ENCODE data around the gene NDUFS1.

DNA sequence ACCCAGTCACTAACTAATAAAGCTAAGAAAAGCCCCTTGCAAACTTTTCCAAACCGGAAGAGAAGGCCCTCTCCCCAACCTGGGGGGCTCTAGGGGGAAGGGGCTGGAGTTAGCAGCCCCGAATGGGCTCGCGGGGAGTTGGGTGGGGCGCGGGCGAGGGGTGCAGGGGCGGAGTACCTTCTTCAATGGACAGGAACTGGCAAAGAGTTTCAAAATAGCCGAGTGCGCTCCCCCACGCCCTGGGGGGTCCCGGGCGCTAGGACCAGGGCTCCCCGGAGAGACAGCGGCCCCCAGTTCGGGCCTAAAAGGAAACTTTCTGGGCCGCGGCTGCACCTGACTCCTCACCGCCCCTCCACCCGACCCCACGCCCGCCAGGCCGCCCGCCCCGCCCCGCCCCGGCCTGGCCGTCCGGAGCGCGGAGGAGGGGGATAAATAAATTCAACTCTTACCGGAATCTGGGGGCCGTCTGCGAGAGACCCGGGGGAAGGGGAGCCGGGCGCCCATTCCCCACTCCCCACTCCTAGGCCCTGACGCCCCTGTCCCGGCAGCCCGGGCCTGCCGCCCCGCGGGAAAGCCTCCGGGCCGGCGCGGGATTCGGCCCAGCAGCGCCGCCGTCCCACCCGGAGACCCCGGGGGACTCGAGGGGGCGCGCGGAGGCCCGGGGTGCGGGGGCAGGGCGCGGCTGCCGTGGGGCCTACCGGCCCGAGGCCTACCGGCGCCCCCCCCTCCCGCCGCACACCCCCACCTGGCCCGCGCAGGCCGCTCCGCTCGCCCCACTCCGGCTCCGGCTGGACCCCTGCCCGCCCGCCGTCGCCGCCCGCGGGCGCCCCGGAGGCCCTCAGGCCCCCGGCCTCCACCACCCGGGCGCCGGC is 74.1 kb downstream of the NDUFS1 start:
- TF ChIP-seq, protein P1, sequence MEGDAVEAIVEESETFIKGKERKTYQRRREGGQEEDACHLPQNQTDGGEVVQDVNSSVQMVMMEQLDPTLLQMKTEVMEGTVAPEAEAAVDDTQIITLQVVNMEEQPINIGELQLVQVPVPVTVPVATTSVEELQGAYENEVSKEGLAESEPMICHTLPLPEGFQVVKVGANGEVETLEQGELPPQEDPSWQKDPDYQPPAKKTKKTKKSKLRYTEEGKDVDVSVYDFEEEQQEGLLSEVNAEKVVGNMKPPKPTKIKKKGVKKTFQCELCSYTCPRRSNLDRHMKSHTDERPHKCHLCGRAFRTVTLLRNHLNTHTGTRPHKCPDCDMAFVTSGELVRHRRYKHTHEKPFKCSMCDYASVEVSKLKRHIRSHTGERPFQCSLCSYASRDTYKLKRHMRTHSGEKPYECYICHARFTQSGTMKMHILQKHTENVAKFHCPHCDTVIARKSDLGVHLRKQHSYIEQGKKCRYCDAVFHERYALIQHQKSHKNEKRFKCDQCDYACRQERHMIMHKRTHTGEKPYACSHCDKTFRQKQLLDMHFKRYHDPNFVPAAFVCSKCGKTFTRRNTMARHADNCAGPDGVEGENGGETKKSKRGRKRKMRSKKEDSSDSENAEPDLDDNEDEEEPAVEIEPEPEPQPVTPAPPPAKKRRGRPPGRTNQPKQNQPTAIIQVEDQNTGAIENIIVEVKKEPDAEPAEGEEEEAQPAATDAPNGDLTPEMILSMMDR (IDR thresholded peaks at IDR 0.05 in 8 of 11, conservative IDR thresholded peaks at IDR 0.05 in 3 of 11) = no peak
- TF ChIP-seq POLR2A (IDR thresholded peaks at IDR 0.05) (no peak), POLR2AphosphoS5 (IDR thresholded peaks at IDR 0.05) (peak in 1 of 3 donors; percentile 21)
